Coronary artery (tissue), 2 donors: ENCODE data around the gene TTBK1.

Experiments used
- DNase-seq: peaks from one replicate; pipeline ENCODE4 v3.0.0-alpha.2; 2017; ENCODE audit warnings: low spot score
- H3K27ac ChIP-seq, 2 donors: fragments of 200-600 bp; sonication (generic); one replicate each; pipeline ENCODE4 v1.5.1; 2016 to 2019
- H3K4me3 ChIP-seq: fragments of 200-600 bp; sonication (generic); 2 replicates; pipeline ENCODE4 v1.5.1; 2016; ENCODE audit warnings: mild to moderate bottlenecking, moderate library complexity
- TF ChIP-seq, protein P1 (sequence below): fragments of 200-600 bp; sonication (generic); IDR thresholded peaks from one replicate; pipeline ENCODE4 v1.5.1; 2019; ENCODE audit warnings: antibody characterized with exemption

TTBK1 gene

DNA sequence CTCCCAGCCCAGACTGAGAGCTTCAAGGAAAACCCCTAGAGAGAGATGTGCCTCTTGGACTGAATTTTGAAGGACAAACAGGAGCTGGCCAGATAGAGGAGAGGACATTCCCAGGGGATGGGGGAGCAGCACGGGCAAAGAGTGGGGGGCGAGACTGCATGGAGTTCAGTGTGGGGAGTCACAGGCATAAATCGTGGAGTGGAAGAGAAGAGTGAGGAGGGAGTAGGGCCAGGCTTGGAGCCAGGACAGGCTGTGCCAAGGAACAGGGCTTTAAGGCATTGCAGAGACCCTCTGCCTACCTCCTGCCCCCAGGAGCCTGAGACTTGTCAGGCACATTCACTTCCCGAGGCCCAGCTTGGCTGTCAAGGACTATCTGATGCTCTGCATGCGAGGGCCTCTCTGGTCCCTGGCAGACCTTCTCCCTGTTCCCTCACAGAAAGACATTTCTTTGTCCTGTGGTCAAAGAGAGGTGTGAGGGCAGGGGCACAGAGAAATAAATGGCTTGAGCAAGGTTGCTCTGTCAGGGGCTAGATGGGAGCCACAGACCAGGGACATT, 49.6 kb downstream of the TTBK1 start:
- H3K27ac ChIP-seq = no peak overlapping the region
- TF ChIP-seq, protein P1, sequence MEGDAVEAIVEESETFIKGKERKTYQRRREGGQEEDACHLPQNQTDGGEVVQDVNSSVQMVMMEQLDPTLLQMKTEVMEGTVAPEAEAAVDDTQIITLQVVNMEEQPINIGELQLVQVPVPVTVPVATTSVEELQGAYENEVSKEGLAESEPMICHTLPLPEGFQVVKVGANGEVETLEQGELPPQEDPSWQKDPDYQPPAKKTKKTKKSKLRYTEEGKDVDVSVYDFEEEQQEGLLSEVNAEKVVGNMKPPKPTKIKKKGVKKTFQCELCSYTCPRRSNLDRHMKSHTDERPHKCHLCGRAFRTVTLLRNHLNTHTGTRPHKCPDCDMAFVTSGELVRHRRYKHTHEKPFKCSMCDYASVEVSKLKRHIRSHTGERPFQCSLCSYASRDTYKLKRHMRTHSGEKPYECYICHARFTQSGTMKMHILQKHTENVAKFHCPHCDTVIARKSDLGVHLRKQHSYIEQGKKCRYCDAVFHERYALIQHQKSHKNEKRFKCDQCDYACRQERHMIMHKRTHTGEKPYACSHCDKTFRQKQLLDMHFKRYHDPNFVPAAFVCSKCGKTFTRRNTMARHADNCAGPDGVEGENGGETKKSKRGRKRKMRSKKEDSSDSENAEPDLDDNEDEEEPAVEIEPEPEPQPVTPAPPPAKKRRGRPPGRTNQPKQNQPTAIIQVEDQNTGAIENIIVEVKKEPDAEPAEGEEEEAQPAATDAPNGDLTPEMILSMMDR = no peak
- no peak overlapping the region for H3K4me3 ChIP-seq
- no peak for DNase-seq

DNA sequence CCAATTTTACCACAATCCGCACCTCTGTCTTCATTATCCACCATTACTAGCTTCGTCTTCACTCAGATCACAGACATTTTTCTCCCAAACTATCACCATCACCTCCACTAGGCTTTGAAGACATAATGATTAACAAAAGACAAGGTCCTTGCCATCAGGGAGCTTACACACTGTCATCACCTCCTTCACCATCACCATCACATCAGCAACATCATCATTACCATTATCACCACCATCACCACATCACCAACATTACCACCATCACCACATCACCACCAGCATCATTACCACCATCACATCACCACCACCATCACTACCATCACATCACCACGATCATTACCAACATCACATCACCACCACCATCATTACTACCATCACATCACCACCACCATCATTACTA, 50.4 kb downstream of the TTBK1 start:
- TF ChIP-seq, protein P1 = no peak
- no peak for DNase-seq
- Histone ChIP-seq H3K27ac (no peak overlapping the region), H3K4me3 (no peak overlapping the region)

DNA sequence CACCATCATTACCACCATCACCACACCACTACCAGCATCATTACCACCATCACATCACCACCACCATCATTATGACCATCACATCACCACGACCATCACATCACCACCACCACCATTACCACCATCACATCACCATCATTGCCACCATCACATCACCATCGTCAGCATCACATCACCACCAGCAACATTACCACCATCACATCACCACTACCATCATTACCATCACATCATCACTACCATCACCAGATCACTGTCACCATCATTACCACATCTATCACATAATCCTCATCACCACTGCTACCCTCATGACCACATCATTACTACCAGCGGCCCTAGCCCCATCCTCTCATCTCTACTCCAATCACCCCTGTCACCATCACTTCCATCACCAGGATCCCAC, 51.3 kb downstream of the TTBK1 start:
- Histone ChIP-seq H3K4me3 (no peak overlapping the region), H3K27ac (no peak overlapping the region)
- TF ChIP-seq, protein P1 = no peak
- no peak for DNase-seq

DNA sequence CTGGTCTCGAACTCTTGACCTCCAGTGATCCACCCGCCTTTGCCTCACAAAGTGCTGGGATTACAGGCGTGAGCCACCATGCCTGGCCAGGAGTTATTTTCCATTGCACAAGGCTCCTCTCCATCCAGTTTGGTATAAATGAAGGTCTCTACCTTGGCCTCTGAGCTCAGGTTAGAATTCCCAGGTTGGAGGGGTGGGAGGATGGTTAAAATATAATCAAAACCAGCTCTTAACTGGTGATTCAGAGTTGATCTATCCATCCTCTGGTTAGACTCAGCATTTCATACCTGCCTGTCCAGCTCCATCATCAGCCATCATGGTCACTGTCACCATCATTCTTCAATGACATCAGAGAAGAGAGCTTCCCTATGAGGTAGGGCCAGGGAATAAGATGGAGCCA, 52.2 kb downstream of the TTBK1 start:
- TF ChIP-seq, protein P1 = no peak
- DNase-seq = no peak
- Histone ChIP-seq H3K27ac (no peak overlapping the region), H3K4me3 (no peak overlapping the region)

DNA sequence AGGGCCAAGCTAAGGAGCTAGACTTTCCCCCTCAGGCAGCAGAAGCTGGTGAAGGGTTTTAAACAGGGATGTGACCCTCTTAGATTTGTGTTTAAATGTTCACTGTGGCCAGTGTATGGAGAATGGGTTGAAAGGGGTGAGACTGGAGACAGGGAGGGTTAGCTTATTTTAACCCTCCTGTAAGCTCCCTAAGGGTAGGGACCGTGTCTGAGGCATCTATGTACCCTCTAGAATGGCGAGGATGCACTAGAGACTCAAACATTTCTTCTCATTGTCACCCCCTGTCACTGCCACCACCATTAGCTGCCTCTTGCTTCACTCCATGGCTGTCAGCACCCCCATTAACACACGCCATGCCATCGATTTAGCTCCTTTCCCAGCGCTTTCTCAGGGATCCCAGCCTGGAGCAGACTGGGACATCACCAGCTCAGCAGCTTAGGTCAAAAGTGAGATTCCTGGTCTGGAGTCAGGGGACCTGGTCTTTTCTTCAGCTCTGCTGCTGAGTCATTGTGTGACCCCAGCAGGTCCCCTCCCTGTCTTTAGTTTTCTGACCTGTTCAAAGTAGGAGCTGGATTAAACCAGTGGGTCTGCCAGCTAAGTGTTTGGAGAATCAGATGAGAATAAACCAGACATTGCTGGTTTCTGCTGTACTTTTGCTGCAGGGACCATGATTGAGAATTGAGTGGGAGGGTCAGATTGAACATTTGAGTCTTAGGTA, 53.7 kb downstream of the TTBK1 start:
- DNase-seq = no peak

DNA sequence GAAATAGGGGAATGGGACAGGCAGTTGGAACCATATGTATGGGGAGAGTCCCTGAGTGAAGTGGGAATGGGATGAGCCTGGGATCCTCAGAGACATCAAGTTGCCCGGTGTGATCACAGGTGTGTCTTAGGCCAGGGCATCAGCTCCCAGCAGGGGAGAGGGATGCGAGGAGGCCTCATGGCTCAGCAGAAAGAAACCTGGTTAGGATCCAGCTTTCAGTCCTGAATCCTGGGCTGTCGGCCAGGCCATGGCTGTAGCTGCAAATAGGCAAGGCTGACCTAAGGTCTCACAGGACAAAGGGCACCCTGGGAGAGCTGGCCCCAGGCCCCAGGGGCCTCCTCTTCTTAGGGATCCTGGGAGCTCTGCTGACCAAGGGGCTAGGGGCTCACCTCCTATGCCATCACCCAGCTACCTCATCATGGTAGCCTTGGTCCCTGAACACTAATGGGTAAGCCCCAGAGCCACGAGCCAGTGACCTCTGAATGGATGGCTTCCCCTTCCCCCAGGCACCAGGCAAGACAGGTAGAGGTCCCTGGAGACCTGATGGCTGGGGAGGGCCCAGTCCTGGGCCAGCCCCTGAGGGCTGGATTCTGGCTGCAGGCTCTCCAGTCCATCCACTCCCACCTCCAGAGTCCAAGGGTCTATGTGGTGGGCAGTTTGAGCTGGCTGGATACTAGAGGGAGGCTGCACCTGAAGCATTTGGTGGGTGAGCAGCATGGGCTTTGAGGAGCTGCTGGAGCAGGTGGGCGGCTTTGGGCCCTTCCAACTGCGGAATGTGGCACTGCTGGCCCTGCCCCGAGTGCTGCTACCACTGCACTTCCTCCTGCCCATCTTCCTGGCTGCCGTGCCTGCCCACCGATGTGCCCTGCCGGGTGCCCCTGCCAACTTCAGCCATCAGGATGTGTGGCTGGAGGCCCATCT, 54.6 kb downstream of the TTBK1 start, which contains the start of gene SLC22A7:
Gene SLC22A7 (plus strand): TSS at position 617 of the 921 bp plus-strand sequence. CDS start 99 bp downstream, at position 716.
- no peak within 1 kb of the TSS for H3K27ac ChIP-seq
- DNase-seq = no peak
- TF ChIP-seq, protein P1 = no peak
- H3K4me3 ChIP-seq = no peak within 1 kb of the TSS

More for the DNA sequence above, 53.7 kb downstream of the TTBK1 start:
- no peak overlapping the region for H3K4me3 ChIP-seq
- H3K27ac ChIP-seq = no peak overlapping the region
- TF ChIP-seq, protein P1 = no peak
